ENCODE measurements around the gene PPA2. TPM values are rescaled to one million over a fixed set of nuclear protein-coding genes. Genes with fewer than 3 reads are reported as not detected.

PPA2 gene
- total RNA-seq, 4 donors from 2014 or later: 56.4 to 82.8 (median 60.2) TPM

DNA sequence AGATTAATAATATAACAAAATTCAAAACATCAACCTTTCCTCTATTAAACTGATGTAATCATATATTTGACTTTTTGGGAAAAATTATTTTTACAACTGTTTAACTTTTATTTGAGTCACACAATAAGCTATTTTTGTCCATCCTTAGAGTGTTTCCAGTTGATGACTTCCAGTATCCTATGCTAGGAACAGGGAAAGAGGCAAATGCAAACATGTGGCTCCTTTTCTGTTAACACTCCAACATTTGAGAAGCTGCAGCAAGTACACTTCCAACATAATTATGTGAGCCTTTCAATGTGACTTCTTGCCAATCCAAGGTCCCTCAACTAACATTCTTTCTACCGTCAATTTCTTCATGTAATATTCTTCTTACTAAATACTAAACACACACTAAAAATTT, 117.7 kb downstream of the PPA2 start:
- TF ChIP-seq, protein P1, sequence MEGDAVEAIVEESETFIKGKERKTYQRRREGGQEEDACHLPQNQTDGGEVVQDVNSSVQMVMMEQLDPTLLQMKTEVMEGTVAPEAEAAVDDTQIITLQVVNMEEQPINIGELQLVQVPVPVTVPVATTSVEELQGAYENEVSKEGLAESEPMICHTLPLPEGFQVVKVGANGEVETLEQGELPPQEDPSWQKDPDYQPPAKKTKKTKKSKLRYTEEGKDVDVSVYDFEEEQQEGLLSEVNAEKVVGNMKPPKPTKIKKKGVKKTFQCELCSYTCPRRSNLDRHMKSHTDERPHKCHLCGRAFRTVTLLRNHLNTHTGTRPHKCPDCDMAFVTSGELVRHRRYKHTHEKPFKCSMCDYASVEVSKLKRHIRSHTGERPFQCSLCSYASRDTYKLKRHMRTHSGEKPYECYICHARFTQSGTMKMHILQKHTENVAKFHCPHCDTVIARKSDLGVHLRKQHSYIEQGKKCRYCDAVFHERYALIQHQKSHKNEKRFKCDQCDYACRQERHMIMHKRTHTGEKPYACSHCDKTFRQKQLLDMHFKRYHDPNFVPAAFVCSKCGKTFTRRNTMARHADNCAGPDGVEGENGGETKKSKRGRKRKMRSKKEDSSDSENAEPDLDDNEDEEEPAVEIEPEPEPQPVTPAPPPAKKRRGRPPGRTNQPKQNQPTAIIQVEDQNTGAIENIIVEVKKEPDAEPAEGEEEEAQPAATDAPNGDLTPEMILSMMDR (IDR thresholded peaks at IDR 0.05; ENCODE audit: low read depth): no peak

DNA sequence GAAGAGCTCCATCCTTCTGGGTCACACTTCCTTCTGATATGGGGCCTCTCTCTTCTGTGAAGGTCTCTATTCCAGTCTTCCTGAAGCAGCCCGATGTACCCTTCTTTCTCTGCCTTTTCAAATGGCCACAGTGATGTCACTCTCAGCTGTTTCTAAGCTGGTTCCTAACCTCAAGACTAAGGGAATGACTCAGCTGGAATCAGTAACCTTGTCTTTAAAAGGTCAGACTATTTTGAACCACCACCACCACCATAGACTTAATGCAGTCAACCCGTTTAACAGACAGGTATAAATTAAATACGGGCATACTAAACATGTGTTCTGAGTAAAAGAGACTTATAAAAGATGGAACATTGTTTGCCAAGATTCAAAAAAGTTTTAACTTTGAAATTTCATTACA, 121.0 kb downstream of the PPA2 start:
- TF ChIP-seq, protein P1 (IDR thresholded peaks at IDR 0.05; ENCODE audit: low read depth): no peak

DNA sequence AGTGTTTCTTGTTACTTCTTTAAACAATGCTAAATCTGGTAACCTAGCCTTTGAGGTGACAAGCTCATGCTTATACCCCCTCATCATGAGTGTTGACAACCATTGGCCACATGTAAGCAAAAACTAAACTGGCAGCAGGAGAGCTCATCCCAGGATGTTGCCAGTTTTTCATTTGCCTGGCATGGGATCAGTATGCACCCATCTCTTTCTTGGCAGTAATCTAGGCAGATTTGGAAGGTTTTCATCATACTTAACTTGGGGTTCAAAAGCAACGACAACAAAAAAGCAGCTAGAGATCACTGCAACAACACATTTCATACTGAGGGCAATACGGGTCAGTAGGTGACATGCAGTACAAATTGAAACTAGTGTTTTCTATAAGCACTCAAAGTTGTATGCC, 122.0 kb downstream of the PPA2 start:
- TF ChIP-seq, protein P1 (IDR thresholded peaks at IDR 0.05; ENCODE audit: low read depth): no peak

DNA sequence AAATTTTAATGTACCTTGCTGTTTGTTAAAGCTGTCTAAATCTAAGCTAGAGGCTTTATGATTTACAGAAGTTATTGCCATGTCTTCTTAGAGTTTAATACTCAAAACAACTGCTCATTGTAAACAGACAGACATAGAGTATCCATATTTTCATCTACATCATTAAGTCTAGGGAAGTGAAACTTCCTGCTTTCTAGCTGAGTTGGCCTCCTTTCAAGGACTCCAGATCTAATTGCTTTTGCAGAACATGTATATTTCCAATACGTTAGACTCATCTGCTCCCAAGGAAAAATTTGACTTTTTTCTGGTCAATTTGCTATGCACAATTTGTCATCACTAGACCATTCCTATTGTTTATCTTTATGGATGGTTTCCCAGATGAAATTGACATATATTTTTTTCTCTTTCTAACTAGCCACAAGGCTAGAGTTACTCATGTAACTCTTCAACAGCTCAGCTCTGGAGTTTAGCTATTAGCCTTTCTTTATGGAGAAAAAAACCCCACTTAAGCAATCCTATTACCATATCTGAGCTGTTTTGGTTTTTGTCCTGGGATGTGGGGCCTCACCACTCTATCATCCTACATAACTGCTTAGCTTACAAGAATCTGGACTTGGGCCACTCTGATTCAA, 122.9 kb downstream of the PPA2 start:
- TF ChIP-seq, protein P1 (IDR thresholded peaks at IDR 0.05; ENCODE audit: low read depth): no peak

DNA sequence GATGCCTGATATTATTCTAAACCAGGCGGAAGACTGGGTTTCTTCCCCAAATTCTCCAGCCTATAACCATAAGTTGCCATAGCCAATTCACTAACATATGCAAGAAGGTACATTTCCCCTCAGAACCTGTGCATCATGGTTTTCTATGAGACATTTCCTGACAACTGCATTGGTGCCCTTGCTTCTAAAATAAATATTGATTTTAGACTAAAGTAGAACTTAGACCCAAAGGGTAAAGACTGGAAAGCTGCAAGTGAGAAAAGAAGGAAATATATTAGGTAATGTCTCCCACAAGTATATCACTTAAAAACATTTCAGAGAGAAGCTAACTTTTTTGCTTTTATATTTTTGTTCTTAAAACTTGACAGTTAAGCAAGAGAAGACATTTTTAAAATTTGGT, 125.1 kb downstream of the PPA2 start:
- TF ChIP-seq, protein P1 (IDR thresholded peaks at IDR 0.05; ENCODE audit: low read depth): no peak

DNA sequence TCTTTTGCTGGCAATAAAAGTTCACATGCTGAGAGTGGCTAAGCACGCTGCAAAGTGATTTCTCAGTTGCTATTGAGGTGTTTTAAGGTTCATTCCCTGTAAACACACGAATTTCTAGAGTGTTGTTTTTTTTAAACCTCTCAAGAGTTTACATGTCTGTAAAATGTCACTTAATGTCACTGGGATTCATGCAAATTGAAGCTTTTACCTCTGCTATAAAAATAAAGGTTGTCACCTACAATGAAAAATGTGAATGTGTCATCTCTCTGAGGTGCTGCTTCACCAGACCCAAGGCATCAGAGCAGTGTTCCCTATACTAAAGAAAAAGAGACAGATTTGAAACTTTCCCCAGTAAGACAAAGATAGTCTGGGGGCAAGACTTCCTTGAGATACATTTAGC, 127.0 kb downstream of the PPA2 start:
- TF ChIP-seq, protein P1 (IDR thresholded peaks at IDR 0.05; ENCODE audit: low read depth): no peak

DNA sequence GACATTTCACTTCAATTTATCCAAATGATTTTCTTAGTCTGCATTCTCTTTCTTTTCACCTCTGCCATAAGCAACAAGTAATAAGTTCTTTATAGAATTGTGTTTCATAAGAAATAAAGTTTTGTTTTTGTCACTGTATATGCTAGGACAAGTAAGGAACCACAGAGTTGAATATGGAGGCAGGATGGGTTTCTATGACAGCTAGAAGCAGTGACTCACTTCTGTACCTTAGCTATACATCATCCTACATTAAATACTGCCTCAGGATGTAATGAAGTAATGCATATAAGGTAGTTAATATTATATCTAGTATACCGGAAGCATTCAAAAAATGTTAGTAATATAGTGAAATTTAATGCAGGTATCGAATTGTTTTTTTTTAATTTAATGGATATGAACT, 128.0 kb downstream of the PPA2 start:
- TF ChIP-seq, protein P1 (IDR thresholded peaks at IDR 0.05; ENCODE audit: low read depth): no peak

Data from subcutaneous adipose tissue (tissue), 4 donors.